Tongue (tissue), 2 donors: ENCODE measurements around the gene MB. TPM values are rescaled to one million over a fixed set of nuclear protein-coding genes. Genes with fewer than 3 reads are reported as not detected.
"Not testable (repeated sequence)": the region's sequence is repeated elsewhere in the genome, so short reads cannot be mapped to it uniquely, and the experiment has no call there.

ENCODE experiments used
- DNase-seq: peaks from one replicate; pipeline ENCODE4 v3.0.0-alpha.2; 2015
- total RNA-seq: library from RNA; depleted of rRNA; stranded (reverse); fragments of >200 nt; gene quantifications from one replicate; pipeline ENCODE4 v1.2.3, GENCODE V29; 2014

The MB gene
- 649 TPM for total RNA-seq

DNA sequence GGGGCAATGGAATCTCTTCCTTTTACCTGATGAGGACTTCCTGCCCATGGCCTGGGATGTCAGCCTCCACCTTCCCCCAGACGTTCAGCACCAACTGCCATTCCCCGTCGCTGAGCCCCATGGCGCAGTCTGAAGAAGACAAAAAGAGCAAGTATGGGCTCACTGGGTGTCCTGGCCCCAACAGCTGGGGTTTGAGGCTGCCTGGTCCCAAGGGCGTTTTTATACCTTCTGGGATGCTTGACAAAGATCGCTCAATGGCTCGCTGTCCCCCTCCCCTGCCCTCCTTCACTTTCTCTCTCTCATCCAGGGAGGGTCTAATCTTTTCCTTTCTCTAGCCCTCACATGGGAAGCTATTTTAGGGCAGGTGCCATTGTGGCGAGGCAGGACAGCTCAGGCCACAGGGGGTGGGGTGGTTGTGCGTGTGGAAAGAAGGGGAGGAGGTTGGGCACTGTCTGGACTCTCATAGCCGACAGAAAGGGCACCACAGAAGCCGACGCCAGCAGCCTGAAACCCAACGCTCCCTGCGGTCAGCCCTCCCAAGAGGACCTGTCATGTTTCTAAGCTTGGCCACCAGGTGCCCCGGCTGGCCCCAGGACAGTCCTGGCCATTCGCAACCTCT, at the start of gene MB:
Gene MB (minus strand): TSS at position 193 of the 619 bp plus-strand sequence. CDS start 72 bp downstream, at position 121.
- DNase-seq, result peak; percentile 37

GRCh38 chr22:35666699-35667098, 49.6 kb upstream of the MB start:
- not testable (repeated sequence) for DNase-seq

GRCh38 chr22:35664955-35665587, 47.9 kb upstream of the MB start:
- no peak for DNase-seq

- DNase-seq, result no peak
These were observed 46.2 kb upstream of the MB start for GRCh38 chr22:35663371-35663770.

- DNase-seq, result no peak
These were observed 45.8 kb upstream of the MB start for GRCh38 chr22:35662914-35663313.

GRCh38 chr22:35661464-35661863, 44.3 kb upstream of the MB start:
- DNase-seq, result no peak

DNA sequence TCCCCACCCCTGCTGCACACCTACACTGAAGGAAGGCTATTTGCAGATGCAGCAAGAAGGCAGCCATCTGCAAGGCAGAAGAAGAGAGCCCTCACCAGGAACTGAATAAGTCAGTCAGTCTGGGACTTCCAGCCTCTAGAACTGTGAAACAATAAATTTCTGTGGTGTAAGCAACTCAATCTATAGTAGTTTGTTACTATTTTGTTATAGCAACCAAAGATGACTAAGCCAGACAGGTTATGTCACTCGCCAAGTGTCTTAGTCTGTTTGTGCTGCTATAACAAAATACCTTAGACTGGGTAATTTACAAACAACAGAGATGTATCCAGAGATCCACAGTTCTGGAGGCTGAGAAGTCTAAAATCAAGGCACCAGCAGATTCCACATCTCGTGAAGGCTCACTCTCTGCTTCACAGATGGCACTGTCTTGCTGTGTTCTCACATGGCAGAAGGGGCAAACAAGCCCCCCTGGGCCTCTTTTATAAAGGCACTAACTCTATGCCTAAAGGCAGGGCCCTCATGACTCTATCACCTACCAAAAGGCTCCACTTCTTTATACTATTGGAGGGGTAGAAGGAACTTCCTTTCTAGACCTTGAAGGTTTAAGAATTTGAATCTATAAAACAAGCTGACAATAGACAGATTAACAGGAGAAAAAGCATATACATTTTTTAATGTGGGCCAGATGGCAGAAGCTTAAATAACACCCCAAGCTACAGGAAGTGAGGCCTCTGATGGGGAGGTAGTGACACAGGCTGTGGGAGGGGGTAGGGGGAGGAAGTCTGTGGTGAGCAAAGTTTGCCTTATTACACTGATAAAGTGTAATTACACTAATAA, 43.4 kb upstream of the MB start:
- DNase-seq, result peak; percentile 42

DNA sequence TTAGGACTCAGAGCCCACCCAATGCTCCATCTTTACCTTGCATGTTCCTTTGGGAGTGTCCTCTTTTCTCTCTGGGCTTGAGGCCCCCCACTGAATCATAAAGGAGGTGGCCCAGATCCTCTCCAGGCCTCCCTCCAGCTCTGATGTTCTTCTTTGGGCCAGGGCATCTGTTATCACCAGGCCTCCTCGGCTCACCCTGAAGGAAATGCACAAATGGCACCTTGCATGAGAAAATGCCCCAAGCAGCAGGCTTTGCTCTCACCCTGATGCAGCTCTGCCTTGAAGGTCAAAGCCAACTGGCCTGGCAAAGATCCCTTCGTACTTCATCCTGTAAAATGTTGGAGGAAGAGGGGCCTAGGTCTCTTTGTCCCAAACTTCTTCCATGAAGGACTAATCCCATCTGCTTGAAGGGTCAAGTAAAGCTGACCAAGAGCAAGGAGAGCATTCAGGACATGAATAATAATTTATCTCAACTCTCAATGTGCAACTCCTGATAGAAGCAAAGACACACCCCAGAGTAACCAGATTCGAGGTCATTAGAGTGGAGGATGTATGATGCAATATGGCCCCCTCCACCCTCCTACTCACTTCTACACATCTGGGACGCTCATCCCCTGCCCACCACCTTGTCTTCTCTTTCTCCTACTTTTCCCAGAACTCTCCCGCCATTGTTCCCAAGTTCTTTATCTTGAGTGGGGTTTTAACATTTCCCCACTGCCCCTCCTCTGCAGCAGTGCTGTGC, 40.6 kb upstream of the MB start:
- no peak for DNase-seq

DNA sequence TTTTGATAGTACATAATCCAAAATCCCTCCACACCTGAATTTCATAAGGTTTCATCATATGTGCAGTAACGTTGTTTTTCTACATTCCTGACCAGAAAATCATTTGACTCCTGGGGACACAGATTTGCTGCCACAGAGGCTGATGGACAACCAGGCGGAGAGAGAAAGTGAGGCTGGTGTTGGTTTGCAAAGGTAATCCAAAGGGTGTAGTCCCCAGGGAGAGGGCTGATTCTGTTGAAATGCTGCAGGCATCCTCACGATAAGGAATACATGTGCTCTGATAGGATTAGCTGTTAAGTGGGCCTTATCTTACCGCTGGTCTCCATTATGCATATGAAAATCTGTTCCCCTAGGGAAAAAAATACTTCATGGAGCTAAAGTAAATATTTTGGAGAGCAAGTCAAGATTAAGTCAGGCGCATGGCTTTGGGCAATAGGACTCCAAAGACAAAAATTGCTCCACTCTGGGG, 39.2 kb upstream of the MB start:
- DNase-seq, result no peak

DNA sequence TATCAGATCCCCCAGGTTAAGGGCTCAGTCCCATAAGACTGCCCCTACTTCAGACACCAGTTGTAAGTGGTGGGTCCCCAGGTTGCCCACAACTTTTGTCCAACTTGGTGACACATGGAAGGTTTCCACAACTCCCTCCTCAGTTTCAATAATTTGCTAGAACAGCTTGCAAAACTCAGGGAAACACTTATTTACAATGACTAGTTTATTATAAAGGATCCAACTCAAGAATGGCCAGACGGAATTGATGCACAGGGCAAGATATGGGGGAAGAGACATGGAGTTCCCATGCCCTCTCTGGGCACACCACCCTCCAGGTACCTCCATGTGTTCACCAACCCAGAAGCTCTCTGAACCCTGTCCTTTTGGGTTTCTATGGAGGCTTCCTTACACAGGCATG, 36.7 kb upstream of the MB start:
- no peak for DNase-seq

- DNase-seq, result no peak
These were observed 34.0 kb upstream of the MB start for GRCh38 chr22:35651085-35651484.

- DNase-seq, result no peak
These were observed 32.6 kb upstream of the MB start for GRCh38 chr22:35649636-35650250.

DNA sequence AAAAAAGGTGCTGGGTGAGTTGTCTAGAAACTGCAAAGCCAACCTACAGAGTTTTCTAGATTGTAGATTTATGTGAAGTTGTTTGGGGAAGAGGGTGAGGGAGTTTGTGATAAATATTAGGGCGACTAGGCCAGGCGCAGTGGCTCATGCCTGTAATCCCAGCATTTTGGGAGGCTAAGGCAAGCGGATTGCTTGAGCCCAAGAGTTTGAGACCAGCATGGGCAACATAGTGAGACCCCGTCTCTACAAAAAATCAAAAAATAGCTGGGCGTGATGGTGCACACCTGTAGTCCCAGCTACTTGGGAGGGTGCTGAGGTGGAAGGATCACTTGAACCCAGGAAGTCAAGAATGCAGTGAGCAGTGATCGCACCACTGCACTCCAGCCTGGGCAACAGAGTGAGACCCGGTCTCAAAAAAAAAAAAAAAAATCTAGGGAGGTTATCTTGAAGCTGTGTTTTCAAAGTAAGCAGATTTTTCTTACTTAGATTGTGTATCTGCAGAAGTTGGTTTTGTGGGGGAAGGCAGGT, 32.0 kb upstream of the MB start:
- DNase-seq, result no peak

GRCh38 chr22:35648066-35649025, 31.2 kb upstream of the MB start, which contains the start of gene APOL6:
APOL6 (plus strand) TSS chr22:35648446; CDS start chr22:35656426, 7,980 bp downstream.
- peak; percentile 76 for DNase-seq

DNA sequence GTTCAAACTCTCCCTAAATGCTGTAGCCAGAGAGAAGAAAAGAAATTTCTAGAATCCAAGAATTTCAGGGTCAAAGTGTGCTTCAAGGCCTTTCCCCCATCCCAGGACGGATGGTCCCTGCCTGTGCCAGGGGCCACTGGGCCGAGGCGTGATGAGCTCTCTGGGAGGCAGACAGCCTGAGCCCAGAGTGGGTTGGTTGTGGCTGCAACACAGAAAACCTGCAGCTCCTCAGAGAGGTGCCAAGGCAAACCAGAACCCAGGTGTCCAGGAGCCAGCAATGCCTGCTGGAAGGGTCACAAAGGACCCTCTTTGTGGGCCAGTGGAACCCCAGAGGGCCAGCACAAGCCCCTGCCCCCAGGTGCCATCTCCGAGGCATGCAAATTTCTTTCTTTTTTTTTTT, 28.5 kb upstream of the MB start:
- no peak for DNase-seq

DNA sequence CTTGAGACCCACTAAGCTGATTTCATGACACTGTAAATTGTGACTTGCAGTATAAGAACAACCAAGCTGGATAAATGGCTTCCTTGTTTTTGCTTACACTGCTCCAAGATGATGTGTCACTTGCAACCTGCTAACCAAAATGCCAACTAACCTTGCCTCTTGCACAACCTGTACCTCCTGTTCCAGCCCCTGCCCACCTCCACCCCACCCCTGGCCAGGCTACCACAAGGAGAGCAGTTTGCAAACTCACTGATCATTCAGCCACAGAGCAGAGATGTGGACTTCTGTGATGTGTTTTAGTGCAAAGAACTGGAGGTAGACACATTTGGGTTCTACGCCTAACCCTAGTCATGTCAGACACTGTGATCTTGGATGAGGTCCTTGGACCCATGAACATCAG, 26.9 kb upstream of the MB start:
- no peak for DNase-seq

- DNase-seq, result no peak
These were observed 25.2 kb upstream of the MB start for GRCh38 chr22:35642305-35642741.

DNA sequence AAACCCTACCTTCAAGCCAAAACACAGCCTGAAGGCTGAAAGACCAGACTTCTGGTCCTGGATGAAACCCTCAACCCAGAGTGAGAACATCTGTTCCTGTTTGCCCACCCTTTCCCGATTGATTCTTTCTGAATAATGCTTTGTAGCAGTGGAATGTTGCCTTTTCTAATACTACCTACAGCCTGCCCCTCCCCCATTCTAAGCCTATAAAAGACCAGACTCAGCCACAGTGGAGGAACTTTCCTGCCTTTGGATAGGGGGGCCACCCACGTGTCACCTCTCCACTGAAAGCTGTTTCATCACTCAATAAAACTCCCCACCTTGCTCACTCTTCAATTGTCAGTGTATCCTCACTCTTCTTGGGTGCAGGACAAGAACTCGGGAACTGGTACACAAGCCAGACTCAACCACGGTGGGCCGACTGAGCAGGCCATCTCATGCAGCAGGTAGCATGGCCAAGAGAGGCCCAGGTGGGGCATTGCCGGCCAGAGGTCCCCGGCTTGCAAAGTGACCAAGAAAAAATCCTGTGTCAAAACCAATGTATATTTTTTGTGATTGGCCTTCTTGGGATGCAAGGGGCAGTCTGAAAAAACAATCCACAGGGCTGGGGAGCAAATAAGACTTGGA, 24.5 kb upstream of the MB start:
- DNase-seq, result no peak

DNA sequence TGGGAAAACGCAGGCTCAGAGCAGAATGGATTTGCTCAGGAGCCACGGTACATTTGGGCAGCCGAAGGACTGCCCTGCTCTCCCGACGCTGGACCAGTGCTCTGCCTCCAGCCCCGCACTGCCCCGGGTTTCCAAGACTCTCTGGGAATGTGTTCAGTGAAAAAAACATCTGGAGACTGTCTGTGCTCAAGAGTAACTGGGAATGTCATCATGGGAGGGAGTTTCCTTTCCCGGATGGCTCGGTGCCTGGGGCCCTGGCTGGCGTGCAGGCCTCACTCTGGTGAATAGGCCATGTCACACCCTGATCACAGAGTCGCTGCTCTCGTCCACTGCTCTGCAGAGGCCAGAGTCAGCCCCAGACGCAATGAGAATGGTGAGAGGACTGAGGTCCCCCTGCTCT, 21.3 kb upstream of the MB start:
- DNase-seq, result peak; percentile 88

DNA sequence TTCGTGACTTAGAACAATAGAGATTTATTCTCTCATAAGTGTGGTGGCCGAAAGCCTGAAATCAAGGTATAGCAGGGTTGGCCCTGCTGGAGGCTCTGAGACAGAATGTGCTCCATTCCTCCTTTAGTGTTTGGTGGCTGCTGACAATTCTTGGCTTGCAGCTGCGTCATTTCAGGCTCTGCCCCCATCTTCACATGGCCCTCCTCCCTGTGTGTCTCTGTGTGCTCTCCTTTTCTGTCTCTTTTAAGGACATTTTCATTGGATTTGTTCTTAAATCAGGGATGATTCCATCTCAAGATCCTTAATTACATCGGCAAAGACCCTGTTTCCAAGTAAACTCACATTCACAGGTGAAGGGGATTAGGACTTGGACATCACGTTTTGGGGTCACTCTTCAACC, 20.9 kb upstream of the MB start:
- peak; percentile 52 for DNase-seq
